ENCODE results near the gene NRXN2.

NRXN2 gene

GRCh38 chr11:64742889-64743590 is 20.0 kb upstream of the NRXN2 start (continued):
- peak; percentile 57 for TF ChIP-seq PATZ1 (tag by site-specific recombination; IDR thresholded peaks at IDR 0.05)
- no peak for TF ChIP-seq GLI4 (tag by site-specific recombination; IDR thresholded peaks at IDR 0.05)
- no peak for TF ChIP-seq ZNF837 (tag by site-specific recombination; IDR thresholded peaks at IDR 0.05)
- TF ChIP-seq ZNF580 (tag by site-specific recombination; IDR thresholded peaks at IDR 0.05) = 0 out of 2 replicates have a peak, but pooled peaks have one; percentile 14
- 0 out of 2 replicates have a peak, but pooled peaks have one; percentile 4 for TF ChIP-seq IKZF3 (tag by site-specific recombination; IDR thresholded peaks at IDR 0.05)
- TF ChIP-seq ZNF324 (tag by site-specific recombination; IDR thresholded peaks at IDR 0.05) = no peak
- no peak for TF ChIP-seq ZNF747 (tag by site-specific recombination; IDR thresholded peaks at IDR 0.05)
- TF ChIP-seq WT1 (tag by site-specific recombination; IDR thresholded peaks at IDR 0.05) = peak; percentile 64
- TF ChIP-seq AEBP2 (tag by site-specific recombination; IDR thresholded peaks at IDR 0.05; ENCODE audit: borderline replicate concordance) = no peak
- TF ChIP-seq ZXDB (tag by site-specific recombination; IDR thresholded peaks at IDR 0.05) = 0 out of 2 replicates have a peak, but pooled peaks have one; percentile 25
- no peak for TF ChIP-seq ZNF10 (tag by site-specific recombination; IDR thresholded peaks at IDR 0.05)
- peak; percentile 71; the same call in 1 of the 2 replicates for TF ChIP-seq ZBTB10 (tag by site-specific recombination; IDR thresholded peaks at IDR 0.05)
- TF ChIP-seq ZNF626 (tag by site-specific recombination; IDR thresholded peaks at IDR 0.05) = no peak
- peak; percentile 46; the same call in 1 of the 2 replicates for TF ChIP-seq ZEB2 (tag by site-specific recombination; IDR thresholded peaks at IDR 0.05)
- no peak for TF ChIP-seq ZNF211 (tag by site-specific recombination; IDR thresholded peaks at IDR 0.05; ENCODE audit: low read depth)
- TF ChIP-seq ZNF660 (tag by site-specific recombination; IDR thresholded peaks at IDR 0.05) = 0 out of 2 replicates have a peak, but pooled peaks have one; percentile 28
- TF ChIP-seq GLIS1 (tag by site-specific recombination; IDR thresholded peaks at IDR 0.05) = peak; percentile 97
- no peak for TF ChIP-seq ZNF19 (tag by site-specific recombination; IDR thresholded peaks at IDR 0.05; ENCODE audit: low read depth)
- TF ChIP-seq ZNF529 (tag by site-specific recombination; IDR thresholded peaks at IDR 0.05; ENCODE audit: insufficient replicate concordance) = no peak
- TF ChIP-seq KLF10 (tag by site-specific recombination; IDR thresholded peaks at IDR 0.05) = peak; percentile 43; the same call in 1 of the 2 replicates
- TF ChIP-seq KLF17 (tag by site-specific recombination; IDR thresholded peaks at IDR 0.05) = peak; percentile 76
- 0 out of 2 replicates have a peak, but pooled peaks have one; percentile 14 for TF ChIP-seq ZNF843 (tag by site-specific recombination; IDR thresholded peaks at IDR 0.05)
- peak; percentile 79 for TF ChIP-seq GLIS2 (tag by site-specific recombination; IDR thresholded peaks at IDR 0.05)
- TF ChIP-seq KLF16 (tag by site-specific recombination; IDR thresholded peaks at IDR 0.05) = peak; percentile 61; the same call in 1 of the 2 replicates
- peak; percentile 92 for TF ChIP-seq ZNF398 (tag by site-specific recombination; IDR thresholded peaks at IDR 0.05)
- TF ChIP-seq ZNF335 (tag by site-specific recombination; conservative IDR thresholded peaks at IDR 0.05) = peak; percentile 39
- no peak for TF ChIP-seq ZNF585B (tag by site-specific recombination; IDR thresholded peaks at IDR 0.05)
- peak; percentile 88 for TF ChIP-seq KLF1 (tag by site-specific recombination; IDR thresholded peaks at IDR 0.05)
- TF ChIP-seq SP3 (tag by site-specific recombination; IDR thresholded peaks at IDR 0.05) = peak; percentile 73
- TF ChIP-seq BCL11B (tag by site-specific recombination; IDR thresholded peaks at IDR 0.05; ENCODE audit: low read depth) = peak; percentile 75; the same call in 1 of the 2 replicates
- peak; percentile 84 for TF ChIP-seq KLF9 (tag by site-specific recombination; IDR thresholded peaks at IDR 0.05; ENCODE audit: low read depth)
